IMR-90 (cell line): Measurements from ENCODE around the gene ADAM15. TPM values are rescaled to one million over a fixed set of nuclear protein-coding genes. Genes with fewer than 3 reads are reported as not detected.

Experiments
- ATAC-seq: fragments of 200-7000 bp; cut with Tn5 transposase; 2 replicates; pipeline ENCODE4 v1.9.1; 2020; ENCODE audit warnings: low read depth, mild to moderate bottlenecking, moderate library complexity
- BruUV-seq: library from RNA; stranded (reverse); fragments of 400-500 nt; replicated peaks from 2 replicates; lab custom pipeline; 2021; lab: Mats Ljungman, UMichigan
- CTCF ChIA-PET: fragments of 300-600 bp; formaldehyde crosslinking; extraction: SDS; loops from one replicate; lab custom pipeline; 2021; ENCODE audit warnings: antibody characterized with exemption; lab: Yijun Ruan, JAX
- POLR2A ChIA-PET: fragments of 300-600 bp; sonication (Branson Sonifier 250); formaldehyde crosslinking; loops from one replicate; lab custom pipeline; 2022; ENCODE audit warnings: antibody characterized with exemption; ENCODE audit not compliant: unreplicated experiment; lab: Charles Lee
- DNase-seq: peaks from one replicate; pipeline ENCODE4 v3.0.0; 2013
- H2AFZ ChIP-seq: replicated peaks from 2 replicates; pipeline ENCODE3; 2013; ENCODE audit warnings: low read length, mild to moderate bottlenecking; ENCODE audit not compliant: poor library complexity
- H2AK5ac ChIP-seq: 2 replicates; pipeline ENCODE4 v1.6.1; 2013; ENCODE audit warnings: low read depth, low read length, inconsistent platforms
- H2AK9ac ChIP-seq: replicated peaks from 2 replicates; pipeline ENCODE3; 2013; ENCODE audit warnings: mild to moderate bottlenecking, low read depth, low read length, moderate library complexity; ENCODE audit not compliant: poor library complexity
- H2BK120ac ChIP-seq: 2 replicates; pipeline ENCODE4 v1.6.1; 2013; ENCODE audit warnings: low read depth, low read length, inconsistent platforms
- H2BK15ac ChIP-seq: 3 replicates; pipeline ENCODE4 v1.6.1; 2013; ENCODE audit warnings: low read depth, low read length, inconsistent platforms
- H2BK20ac ChIP-seq: 2 replicates; pipeline ENCODE4 v1.6.1; 2013; ENCODE audit warnings: low read depth, mild to moderate bottlenecking, inconsistent platforms, low read length, moderate library complexity
- H2BK5ac ChIP-seq: 2 replicates; pipeline ENCODE4 v1.6.1; 2013; ENCODE audit warnings: mild to moderate bottlenecking, low read depth, low read length, inconsistent platforms; ENCODE audit not compliant: poor library complexity, severe bottlenecking
- H3K14ac ChIP-seq: replicated peaks from 2 replicates; pipeline ENCODE4 v1.6.1; 2013; ENCODE audit warnings: low read depth, low read length, inconsistent platforms
- H3K18ac ChIP-seq: 2 replicates; pipeline ENCODE4 v1.6.1; 2013; ENCODE audit warnings: low read depth, low read length, control low read depth
- H3K23ac ChIP-seq: 2 replicates; pipeline ENCODE4 v1.6.1; 2013; ENCODE audit warnings: low read depth, low read length, inconsistent platforms
- H3K27ac ChIP-seq: 2 replicates; pipeline ENCODE4 v1.5.1; 2013; ENCODE audit warnings: mild to moderate bottlenecking, control low read depth, low read length; ENCODE audit not compliant: insufficient read depth
- H3K27me3 ChIP-seq: 2 replicates; pipeline ENCODE4 v1.6.1; 2013; ENCODE audit warnings: low read length; ENCODE audit not compliant: control insufficient read depth, insufficient read depth
- H3K36me3 ChIP-seq: 2 replicates; pipeline ENCODE4 v1.6.1; 2013; ENCODE audit warnings: low read length, mixed read lengths; ENCODE audit not compliant: control insufficient read depth, insufficient read depth
- H3K4ac ChIP-seq: 2 replicates; pipeline ENCODE4 v1.6.1; 2013; ENCODE audit warnings: low read depth, low read length, inconsistent platforms
- H3K4me1 ChIP-seq: 2 replicates; pipeline ENCODE4 v1.6.1; 2013; ENCODE audit warnings: low read length, mixed read lengths; ENCODE audit not compliant: control insufficient read depth, insufficient read depth
- H3K4me2 ChIP-seq: 2 replicates; pipeline ENCODE4 v1.6.1; 2013; ENCODE audit warnings: low read depth, mild to moderate bottlenecking, control low read depth, low read length, moderate library complexity
- H3K4me3 ChIP-seq: 2 replicates; pipeline ENCODE4 v1.5.1; 2013; ENCODE audit warnings: low read depth, mild to moderate bottlenecking, control low read depth, low read length, moderate library complexity; ENCODE audit not compliant: insufficient read depth
- H3K56ac ChIP-seq: 2 replicates; pipeline ENCODE4 v1.6.1; 2013; ENCODE audit warnings: low read length, inconsistent platforms; ENCODE audit not compliant: insufficient read depth; ENCODE audit errors: extremely low read depth
- H3K79me1 ChIP-seq, 2 experiments: 2 replicates each; pipeline ENCODE4 v1.6.1; 2013; ENCODE audit warnings: low read length in 2 of 2, inconsistent platforms in 1 of 2, low read depth in 1 of 2
- H3K9ac ChIP-seq: 2 replicates; pipeline ENCODE4 v1.6.1; 2013; ENCODE audit warnings: low read depth, low read length, control low read depth
- H3K9me1 ChIP-seq: 2 replicates; pipeline ENCODE4 v1.6.1; 2013; ENCODE audit warnings: low read length, inconsistent platforms; ENCODE audit not compliant: insufficient read depth
- H3K9me3 ChIP-seq: 2 replicates; pipeline ENCODE4 v1.6.1; 2013; ENCODE audit warnings: low read length; ENCODE audit not compliant: control insufficient read depth, insufficient read depth
- H4K20me1 ChIP-seq: 2 replicates; pipeline ENCODE4 v1.6.1; 2013; ENCODE audit warnings: low read length, inconsistent platforms; ENCODE audit not compliant: insufficient read depth
- H4K5ac ChIP-seq: 2 replicates; pipeline ENCODE4 v1.6.1; 2013; ENCODE audit warnings: mild to moderate bottlenecking, low read depth, low read length, control low read depth
- H4K8ac ChIP-seq, 2 experiments: 2 replicates each; pipeline ENCODE4 v1.6.1; 2013; ENCODE audit warnings: low read depth in 2 of 2, low read length in 2 of 2, control low read depth in 1 of 2, inconsistent platforms in 1 of 2
- H4K91ac ChIP-seq: 2 replicates; pipeline ENCODE4 v1.6.1; 2013; ENCODE audit warnings: low read depth, low read length, inconsistent platforms; ENCODE audit not compliant: insufficient read depth
- BHLHE40 ChIP-seq: fragments of 150-350 bp; IDR thresholded peaks from 2 replicates; pipeline ENCODE4 v1.6.1; 2016; ENCODE audit warnings: mild to moderate bottlenecking, low read depth, low read length
- MAFK ChIP-seq: IDR thresholded peaks from 2 replicates; pipeline ENCODE4 v1.6.1; 2012; ENCODE audit warnings: low read depth, low read length, improper control_type of control experiment
- MAZ ChIP-seq: IDR thresholded peaks from 2 replicates; pipeline ENCODE4 v1.6.1; 2012; ENCODE audit warnings: low read depth, mild to moderate bottlenecking, low read length, improper control_type of control experiment, moderate library complexity, borderline replicate concordance
- MXI1 ChIP-seq: IDR thresholded peaks from 2 replicates; pipeline ENCODE4 v1.6.1; 2012; ENCODE audit warnings: low read depth, mild to moderate bottlenecking, low read length, moderate library complexity, borderline replicate concordance
- RAD21 ChIP-seq: IDR thresholded peaks from 2 replicates; pipeline ENCODE4 v1.6.1; 2012; ENCODE audit warnings: low read length, improper control_type of control experiment
- RCOR1 ChIP-seq: IDR thresholded peaks from 2 replicates; pipeline ENCODE4 v1.6.1; 2012; ENCODE audit warnings: mild to moderate bottlenecking, low read length, improper control_type of control experiment; ENCODE audit not compliant: insufficient replicate concordance
- RFX5 ChIP-seq: IDR thresholded peaks from 2 replicates; pipeline ENCODE4 v1.8.0; 2012; ENCODE audit warnings: low read depth, mild to moderate bottlenecking, low read length, moderate library complexity
- SMC3 ChIP-seq: fragments of 150-350 bp; IDR thresholded peaks from 2 replicates; pipeline ENCODE4 v1.6.1; 2016; ENCODE audit warnings: low read depth, mild to moderate bottlenecking, antibody characterized with exemption, low read length, moderate library complexity
- WGBS, 2 experiments: methylation state at CpG; one replicate each; pipeline versions ENCODE4 v1.1.5 to v1.1.7; 2013; ENCODE audit warnings: missing lambda C conversion rate in 2 of 2; ENCODE audit not compliant: insufficient read length in 1 of 2; ENCODE audit errors: extremely low coverage in 2 of 2; 5-methylcytosine and 5-hydroxymethylcytosine counted together
- dilution Hi-C: fragments of 300-500 bp; cut with HindIII; formaldehyde crosslinking; loops from one replicate; pipeline ENCODE4 v1.14.3; 2018; ENCODE audit warnings: low sequenced_read_pairs; ENCODE audit not compliant: unreplicated experiment
- in situ Hi-C: fragments of 300-500 bp; cut with MboI; formaldehyde crosslinking; loops from 3 replicates; pipeline ENCODE4 v1.14.3; 2019; ENCODE audit warnings: low sequenced_read_pairs, inconsistent platforms, mixed read lengths
- intact Hi-C: fragments of 100-400 bp; cut with micrococcal nuclease; formaldehyde crosslinking; loops from 2 replicates; pipeline ENCODE4 v1.10.0; 2022
- polyA plus RNA-seq, 3 experiments: library from polyadenylated mRNA; depleted of rRNA; stranded (reverse); fragments of >200 nt; gene quantifications; 2 replicates each; pipeline ENCODE4 v1.2.3, GENCODE V29; 2012; ENCODE audit warnings: low replicate concordance in 1 of 3
- total RNA-seq: library from RNA; depleted of rRNA; stranded (reverse); fragments of >200 nt; gene quantifications from 2 replicates; pipeline ENCODE4 v1.2.3, GENCODE V29; 2012

ADAM15 gene
- total and polyA plus RNA-seq, 2 of the 4 experiments (the other 2 are of a cell fraction) = 25.6 to 52.4 TPM

- TF ChIP-seq SMC3 (no peak), RCOR1 (no peak), RAD21 (no peak), MAFK (no peak)
Measured at GRCh38 chr1:155105604-155106011, 54.5 kb downstream of the ADAM15 start (continued).

GRCh38 chr1:155106862-155107261 is 55.7 kb downstream of the ADAM15 start:
- DNase-seq = no peak
- Histone ChIP-seq H4K91ac (no peak overlapping the region), H3K18ac (no peak overlapping the region), H3K36me3 (no peaks in the 10 kb centered on the region), H2AK9ac (no peak overlapping the region), H2BK5ac (no peak overlapping the region), H3K27ac (no peak overlapping the region), H2BK120ac (no peak overlapping the region), H3K14ac (no peak overlapping the region), H3K23ac (no peak overlapping the region), H3K9me3 (no peaks in the 10 kb centered on the region), H3K56ac (no peak overlapping the region), H4K20me1 (no peaks in the 10 kb centered on the region), H3K27me3 (peaks cover 54% of the 10 kb centered on the region), H4K5ac (no peak overlapping the region), H4K8ac (no peak overlapping the region), H2AFZ (no peak overlapping the region), H3K4me1 (no peaks in the 10 kb centered on the region), H3K4me2 (no peak overlapping the region), H2AK5ac (no peak overlapping the region), H3K79me1 (no peaks in the 10 kb centered on the region), H3K4me3 (no peak overlapping the region), H3K9me1 (no peaks in the 10 kb centered on the region), H3K9ac (no peak overlapping the region), H2BK20ac (no peak overlapping the region), H2BK15ac (no peak overlapping the region), H3K4ac (no peak overlapping the region)
- intact Hi-C loops (no loop called here), in situ Hi-C loops (no loop called here), dilution Hi-C loops (no loop called here)
- ATAC-seq = no peak
- POLR2A ChIA-PET = no interaction called here
- no CpG with 5 or more reads among the region's 6 CpGs for WGBS, 2 experiments
- BruUV-seq = no TSS peak
- CTCF ChIA-PET = no interaction called here
- TF ChIP-seq RCOR1 (no peak), MAZ (no peak), RFX5 (no peak), MXI1 (no peak), BHLHE40 (no peak)
